T-helper 1 cell treated with Interleukin-12 subunit alpha and Interleukin-12 subunit beta and Interleukin-4 antibody, amounts not matched to agents 30 ng/mL and 1 ng/mL, for 36 hours (primary cell): ENCODE data around the gene GDPD3. TPM values are rescaled to one million over a fixed set of nuclear protein-coding genes. Genes with fewer than 3 reads are reported as not detected.

Experiments
- intact Hi-C: fragments of 100-400 bp; cut with micrococcal nuclease; formaldehyde crosslinking; loops from one replicate; pipeline ENCODE4 v1.15.1; 2024
- total RNA-seq: library from RNA; stranded (reverse); gene quantifications from 2 replicates; pipeline ENCODE4 v1.2.3, GENCODE V29; 2022

GDPD3 gene
- total RNA-seq, 1 donor from 2014 or later: 11.2 TPM

DNA sequence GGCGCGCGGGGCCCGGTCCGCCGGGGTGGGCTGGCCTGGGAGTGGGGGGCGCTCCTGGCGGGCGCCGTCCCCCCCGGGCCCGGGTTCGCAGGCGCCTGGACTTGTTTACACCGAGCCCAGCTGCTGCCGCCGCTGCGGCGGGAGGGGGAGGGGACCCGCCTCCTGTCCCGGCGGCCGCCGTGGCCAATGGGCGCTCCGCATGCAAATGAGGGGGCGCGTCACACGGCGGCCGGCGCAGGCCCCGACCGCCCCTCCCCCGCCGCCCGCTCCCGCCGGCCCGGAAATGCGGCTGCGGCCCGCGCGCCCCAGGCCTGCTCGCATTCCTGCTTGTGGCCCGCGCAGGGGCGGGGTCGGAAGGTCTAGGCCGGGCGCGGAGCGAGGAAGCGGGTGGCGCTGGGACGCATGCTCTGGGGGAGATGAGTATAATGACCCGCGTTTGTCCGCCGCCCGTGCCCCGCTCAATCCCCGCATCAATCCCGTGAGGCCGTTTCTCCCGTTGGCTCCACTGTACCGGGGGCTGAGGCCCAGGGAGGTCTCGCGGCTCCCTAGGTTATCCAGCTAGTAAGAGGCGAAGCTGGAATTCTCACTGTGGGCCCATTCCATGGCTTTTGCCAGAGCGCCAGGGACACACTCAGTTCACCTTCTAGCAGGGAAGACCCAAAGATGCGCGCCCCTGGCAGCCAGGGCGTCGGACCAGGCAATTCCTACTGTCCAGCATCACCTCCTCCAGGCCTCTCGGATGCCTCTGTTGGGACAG, 17.1 kb downstream of the GDPD3 start, which contains the start of gene YPEL3:
TSS of gene YPEL3 (minus strand) at position 109 of the 757 bp plus-strand sequence. CDS start 731 bp downstream, outside the sequence.
- intact Hi-C loops: loop anchor here (1.0 to 10.0 kb wide), 5 partner anchors 20 to 559 kb away; partner anchors contain the start of genes ALDOA, FBRS, MAPK3 and PRR14

DNA sequence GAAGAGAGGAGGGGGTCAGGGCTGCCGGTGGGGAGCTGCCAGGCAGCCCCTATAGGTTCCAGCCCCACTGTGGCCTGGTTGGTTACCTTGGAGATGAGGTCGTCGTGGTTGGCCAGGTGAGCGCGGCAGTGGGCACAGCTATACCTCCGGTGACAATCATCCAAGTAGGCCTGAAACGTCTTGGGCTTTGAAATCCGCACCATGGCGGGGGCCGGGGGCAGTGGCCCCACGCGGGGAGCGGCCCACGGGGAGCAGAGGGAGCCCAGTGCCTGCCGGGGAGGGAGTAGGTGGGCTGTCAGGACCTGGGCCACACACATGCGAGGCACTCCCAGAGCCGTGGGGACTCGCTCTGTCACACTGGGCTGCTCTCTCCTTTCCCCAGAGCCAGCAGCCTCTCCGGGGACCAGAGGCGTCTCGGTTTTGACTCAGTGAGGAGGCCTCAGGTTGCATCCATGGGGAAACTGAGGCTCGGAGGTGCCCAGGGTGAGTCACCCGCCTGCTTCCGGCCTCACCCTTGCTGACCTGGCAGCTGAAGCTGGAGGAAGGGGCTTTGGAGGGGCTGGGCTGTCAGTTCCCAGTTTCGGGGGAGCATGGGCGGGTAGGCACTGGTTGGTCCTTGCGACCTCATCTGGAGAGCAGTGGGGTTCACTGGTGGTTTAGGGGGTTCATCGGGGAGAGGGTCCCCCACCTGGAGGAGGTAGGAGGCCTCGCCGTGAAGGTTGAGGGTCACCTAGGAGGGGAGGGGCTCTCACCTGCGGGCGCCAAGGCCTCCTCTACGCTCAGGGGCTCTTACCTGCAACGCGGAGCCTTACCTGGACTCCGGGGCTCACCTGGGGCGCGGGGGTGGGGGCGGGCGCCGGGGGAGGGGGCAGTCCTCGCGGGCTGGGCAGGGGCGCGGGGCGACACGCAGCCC, 17.9 kb downstream of the GDPD3 start:
- intact Hi-C loops: loop anchor here (1.0 to 10.0 kb wide), 5 partner anchors 19 to 559 kb away; partner anchors contain the start of genes ALDOA, FBRS, MAPK3 and PRR14

DNA sequence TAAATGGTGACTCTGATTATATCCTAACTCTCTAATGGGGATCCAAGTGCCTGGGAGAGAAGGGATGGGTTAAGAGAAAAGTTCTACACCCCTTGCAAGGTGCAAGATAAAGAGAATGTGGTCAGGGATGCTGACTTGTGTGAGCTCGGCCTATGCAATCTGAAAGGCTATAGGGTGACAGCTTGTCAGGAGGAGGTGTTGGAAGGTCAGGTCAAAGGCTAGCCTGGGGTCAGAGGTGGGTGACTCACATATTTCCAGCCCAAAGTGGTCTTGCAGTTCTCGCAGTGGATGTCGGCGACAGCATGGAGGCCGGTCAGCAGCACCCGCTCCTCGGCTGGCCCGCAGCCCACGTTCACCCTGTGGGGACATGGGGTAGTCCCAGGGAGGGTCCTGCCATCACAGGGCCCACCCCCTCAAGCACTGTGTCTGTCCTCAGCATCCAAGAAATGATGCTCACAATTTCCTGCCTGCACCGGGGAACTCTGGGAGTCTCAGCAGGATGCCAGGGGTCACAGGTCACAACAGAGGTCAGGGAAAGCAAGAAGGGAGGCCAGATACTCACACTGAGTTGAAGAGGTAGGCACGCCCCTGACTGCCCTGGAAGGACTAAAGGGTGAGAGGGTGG, 18.7 kb downstream of the GDPD3 start:
- intact Hi-C loops: loop anchor here (10.0 kb wide), 1 partner anchor 560 kb away; the partner anchor contains the start of genes FBRS and PRR14

DNA sequence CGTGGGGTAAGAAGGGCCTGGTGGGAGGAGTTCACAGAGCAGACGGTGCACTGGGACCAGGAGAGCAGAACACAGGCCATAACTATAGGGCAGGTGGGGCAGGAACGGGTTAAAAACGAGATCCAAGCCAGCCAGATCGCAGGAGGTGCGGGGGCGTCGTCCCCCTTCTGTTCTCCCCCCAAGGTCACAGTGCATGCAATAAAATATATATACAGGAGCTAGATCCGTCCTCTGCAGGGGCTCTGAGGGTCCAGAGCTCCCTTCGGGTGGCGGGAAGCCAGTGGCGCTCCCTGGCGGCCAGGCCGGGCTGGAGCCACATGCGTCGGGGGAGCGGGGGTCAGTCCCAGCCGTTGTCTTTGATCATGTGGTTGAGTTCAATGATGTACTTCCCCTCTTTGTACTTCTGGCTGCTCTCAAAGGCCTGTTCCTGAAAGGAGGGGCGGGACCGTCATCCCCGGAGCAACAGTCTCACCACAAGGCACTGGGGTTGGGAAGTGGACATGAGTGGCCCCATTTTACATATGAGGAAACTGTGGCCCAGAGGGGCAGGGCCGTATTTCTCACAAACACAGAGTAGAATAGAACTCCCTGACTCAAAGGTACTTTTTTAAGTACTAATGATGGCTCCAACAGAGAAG, 20.8 kb downstream of the GDPD3 start:
- intact Hi-C loops: loop anchor here (1.0 to 10.0 kb wide), 6 partner anchors 16 to 562 kb away; partner anchors contain the start of genes ALDOA, CORO1A, FBRS and KCTD13

DNA sequence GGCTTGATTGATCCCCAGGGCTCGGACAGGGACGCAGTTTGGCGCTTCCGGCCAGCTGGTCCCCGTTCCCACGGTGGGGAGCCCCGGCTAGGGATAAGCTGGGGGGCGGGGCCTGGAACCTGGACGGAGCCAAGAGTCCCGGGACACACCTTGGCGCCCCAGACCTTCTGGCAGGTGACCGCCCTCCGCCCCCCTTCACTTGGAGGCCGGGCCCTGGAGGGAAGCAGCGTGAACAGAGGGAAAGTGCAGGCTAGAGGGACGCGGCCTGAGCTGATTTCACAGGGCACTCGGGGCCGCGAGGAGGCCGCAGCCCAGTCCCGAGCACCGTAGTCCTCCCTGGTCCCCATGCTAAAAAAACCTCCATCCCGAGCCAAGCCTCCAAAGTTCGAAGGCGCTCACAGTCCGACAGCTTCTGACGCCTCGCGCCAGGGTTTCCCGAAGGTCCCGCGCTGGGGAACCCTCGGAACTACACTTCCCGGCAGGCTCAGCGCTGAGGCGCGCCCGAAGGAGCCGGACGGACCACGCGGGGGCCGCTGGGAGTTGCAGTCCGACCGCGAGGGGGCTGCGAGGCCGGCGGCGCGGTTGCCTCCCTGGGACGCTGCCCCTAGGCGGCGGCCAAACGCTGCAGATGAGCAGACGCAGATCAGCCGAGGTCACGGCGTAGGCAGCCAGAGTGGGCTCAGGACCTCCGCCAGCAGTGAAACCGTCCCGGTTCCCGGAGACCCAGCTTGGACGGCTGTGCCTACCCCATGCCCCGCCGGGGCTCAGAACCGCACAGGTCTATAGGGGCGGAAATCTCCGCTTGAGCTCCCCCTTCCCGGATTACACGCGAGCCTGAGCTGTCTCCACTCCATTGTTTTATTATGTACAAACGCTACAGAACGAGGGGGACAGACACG, 21.6 kb downstream of the GDPD3 start, which contains the start of gene TBX6:
TSS of gene TBX6 (minus strand) at position 451 of the 899 bp plus-strand sequence. CDS start 731 bp downstream, outside the sequence.
- intact Hi-C loops: loop anchor here (1.0 to 10.0 kb wide), 7 partner anchors 15 to 563 kb away; partner anchors contain the start of genes ALDOA, CORO1A, FBRS and KCTD13

DNA sequence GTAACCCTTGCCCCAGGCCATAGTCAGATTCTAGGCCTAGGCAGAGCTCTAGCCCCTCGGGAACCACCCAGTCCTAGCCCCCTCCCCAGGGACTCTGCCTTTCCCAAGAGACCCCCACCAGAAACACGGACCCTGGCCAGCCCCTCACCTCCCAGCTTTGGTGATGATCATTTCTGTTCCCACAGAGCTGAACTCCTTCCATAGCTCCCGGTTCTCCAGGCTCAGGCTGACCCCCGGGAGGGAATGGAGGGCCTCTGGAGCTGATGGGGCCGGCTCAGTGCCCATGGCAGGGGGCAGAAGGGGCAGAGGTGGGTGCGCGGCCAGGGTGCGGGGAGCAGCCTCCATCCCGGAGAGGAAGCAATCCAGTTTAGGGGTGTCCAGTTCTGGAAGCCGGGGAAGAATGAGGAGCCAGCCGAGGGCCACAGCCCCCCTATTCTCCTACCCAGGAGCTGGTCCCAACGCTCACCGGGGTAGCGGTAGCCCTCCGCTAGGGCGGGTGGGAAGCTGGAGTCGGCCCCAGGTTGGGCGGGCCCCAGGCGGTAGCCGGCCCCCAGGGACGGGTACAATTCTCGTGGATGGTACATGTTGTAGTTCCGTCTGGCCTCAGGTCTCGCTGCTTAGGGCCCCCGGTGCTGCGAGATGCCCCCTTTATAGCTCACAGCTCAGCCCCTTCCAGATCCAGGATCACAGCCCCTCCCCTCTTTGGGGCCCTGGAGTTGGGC, 22.6 kb downstream of the GDPD3 start:
- intact Hi-C loops: loop anchor here (1.0 to 10.0 kb wide), 3 partner anchors 281 to 564 kb away; partner anchors contain the start of genes FBRS and PRR14

DNA sequence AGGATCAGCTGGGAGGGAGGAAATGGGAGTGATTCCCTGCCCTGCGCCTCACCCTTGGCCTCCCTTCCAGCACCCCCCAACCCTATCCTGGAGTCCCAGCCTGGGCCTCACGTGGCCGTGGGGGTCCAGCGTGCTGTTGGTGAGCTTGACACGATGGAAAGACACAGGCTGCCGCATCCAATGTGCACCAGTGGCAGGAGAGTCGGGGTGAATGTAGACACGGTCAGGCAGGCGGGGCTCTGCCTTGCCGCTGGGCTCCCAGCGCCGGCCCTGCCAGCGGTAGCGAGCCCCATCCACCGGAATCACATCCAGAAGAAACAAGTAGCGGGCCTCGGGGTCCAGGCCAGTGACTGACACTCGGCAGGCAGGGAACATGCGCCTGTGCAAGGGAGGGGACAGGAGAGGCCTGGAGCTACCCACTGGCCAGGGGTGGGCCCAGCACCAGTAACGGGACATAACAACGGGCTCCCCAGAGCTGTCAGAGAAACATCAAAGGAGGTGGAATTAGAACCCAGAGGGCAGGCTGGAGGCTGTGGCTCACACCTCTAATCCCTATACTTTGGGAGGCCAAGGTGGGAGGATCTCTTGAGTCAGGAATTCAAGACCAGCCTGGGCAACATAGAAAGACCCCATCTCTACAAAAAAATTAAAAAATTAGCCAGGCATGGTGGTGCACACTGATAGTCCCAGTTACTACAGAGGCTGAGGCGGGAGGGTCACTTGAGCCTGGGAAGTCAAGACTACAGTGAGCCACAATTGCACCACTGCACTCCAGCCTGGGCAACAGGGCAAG, 24.3 kb downstream of the GDPD3 start:
- intact Hi-C loops: no loop called here

DNA sequence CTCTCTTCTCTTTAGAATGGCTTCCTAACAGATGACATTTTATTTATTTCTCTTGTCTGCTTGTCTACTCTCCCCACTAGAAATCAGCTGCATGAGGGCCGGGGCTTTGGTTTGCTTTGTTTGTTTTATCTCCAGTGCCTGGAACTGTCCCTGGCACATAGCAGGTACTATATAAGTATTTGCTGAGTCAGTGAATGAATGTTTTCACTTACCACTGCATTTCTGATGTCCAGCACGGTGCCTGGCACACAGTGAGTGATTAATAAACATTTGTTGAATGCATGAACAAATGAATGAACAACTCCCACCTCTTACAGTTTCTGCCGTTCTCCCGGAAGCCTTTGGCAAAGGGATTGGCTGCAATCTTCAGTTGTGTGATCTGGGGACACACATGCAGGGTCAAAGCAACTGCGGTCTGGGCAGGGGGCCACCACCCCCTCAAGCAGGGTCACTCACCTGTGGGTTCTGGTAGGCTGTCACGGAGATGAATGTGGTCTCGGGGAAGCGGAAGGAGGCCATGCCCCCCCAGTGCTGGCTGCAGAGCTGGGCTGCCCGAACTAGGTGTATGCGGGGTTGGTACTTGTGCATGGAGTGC, 25.0 kb downstream of the GDPD3 start:
- intact Hi-C loops: no loop called here

DNA sequence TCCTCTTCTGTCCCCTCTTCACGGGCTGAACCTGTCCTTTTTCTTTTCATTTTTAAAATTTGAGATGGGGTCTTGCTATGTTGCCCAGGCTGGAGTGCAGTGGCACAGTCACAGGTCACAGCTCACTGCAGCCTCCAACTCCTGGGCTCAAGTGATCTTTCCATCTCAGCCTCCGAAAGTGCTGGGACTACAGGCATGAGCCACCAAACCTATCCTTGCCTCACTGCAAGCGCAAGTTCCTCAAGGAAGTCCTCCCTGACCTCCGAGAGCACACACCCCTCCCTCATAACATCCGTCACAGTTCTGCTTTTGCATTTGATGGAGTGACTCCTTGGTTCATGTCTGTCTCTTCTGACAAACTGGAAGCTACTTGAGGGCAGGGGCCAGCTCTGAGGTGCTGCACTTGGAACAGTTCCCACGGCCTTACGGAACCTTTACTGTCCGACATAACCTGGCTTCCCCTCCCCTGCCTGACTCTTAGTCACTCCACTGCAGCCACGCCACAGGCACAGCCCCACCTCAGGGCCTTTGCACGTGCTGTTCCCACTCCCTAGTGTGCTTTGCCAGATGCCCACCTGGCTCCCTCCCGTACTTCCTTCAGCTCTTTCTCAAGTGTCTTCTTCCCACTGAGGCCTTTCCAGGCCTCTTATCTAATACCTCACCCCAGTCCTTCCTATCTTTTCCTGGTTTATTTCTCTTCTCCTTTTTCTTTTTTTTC, 26.0 kb downstream of the GDPD3 start:
- intact Hi-C loops: no loop called here

DNA sequence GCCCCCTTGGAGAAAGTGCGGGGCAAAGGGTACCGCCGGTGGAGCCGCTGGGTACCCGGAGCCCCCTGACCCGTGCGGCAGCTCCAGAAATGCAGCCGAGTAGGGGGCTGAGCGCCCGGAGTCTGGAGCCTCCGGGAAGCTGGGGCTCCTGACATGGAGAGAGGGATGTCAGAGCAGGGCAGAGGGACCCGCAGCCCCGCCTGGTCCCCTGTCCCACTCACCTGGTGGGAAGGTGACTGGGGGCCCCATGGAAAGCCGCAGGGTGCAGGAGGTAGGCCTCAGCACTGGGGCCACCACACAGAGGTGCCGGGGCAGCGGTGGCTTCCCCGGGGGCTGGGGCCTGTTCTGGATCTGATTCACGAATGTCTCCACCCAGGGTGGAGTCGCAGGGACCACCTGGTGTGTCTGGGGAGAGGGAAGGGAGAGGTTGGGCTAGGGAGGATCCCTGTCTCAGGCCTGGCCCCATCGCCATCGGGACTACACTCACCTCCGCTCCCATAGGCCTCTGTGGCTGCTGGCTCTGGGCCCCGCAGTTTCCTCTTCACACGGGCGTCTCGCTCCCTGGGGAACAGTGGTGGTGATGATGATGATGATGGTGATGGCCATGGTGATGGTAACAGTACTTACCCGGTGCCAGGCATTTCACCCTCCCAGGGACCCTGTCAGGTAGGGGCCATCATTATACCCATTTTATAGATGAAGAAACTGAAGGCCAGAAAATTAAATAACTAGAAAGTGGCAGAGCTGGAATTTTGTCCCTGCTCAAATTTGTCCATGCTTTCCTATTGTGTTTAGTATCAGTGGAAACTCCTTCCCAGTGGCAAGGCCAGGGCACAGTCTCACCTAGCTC, 26.8 kb downstream of the GDPD3 start:
- intact Hi-C loops: no loop called here

DNA sequence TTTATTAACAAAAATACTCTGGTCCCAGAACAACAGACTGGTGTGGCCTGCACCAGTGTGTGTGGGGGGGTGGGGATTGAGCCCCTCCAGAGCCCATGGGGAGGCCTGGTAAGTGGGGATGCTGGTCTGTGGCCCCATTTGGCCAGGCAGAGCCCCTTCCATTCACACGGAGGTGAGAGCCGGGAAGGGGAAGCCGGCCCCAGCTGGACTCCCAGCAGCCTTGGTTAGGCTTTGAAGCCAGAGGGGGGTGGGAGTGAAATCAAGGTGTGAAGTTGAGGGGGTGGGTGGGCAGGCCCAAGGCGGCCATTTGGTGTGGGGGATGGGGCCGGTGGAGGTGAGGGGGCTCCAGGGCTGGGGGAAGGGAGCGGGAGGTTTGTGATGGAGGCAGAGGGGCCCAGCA, 27.5 kb downstream of the GDPD3 start:
- intact Hi-C loops: no loop called here

DNA sequence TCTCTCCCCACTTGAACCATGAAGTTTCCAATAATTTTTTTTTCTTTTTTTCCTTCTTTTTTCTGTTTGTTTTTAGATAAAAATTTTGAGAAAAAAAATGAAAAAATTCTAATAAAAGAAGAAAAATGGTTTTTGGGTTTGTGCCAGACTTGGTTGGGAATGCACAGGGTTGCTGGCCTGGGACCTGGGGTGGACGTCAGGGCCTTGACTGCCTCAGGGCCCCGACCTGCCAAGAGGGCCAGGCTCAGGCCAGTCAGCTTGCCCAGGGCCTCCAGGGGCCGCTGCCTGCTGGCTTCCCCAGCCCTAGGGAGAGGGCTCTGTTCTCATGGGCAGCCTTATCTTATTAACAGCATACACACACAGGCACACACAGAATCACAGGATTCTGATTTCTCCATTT, 28.1 kb downstream of the GDPD3 start:
- intact Hi-C loops: no loop called here

DNA sequence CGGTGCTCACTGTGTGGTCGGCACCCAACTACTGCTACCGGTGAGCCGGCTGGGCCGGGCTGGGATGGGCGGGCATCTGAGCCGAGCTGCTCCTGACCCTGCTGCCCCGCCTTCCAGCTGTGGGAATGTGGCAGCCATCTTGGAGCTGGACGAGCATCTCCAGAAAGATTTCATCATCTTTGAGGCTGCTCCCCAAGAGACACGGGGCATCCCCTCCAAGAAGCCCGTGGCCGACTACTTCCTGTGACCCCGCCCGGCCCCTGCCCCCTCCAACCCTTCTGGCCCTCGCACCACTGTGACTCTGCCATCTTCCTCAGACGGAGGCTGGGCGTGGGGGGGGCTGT, 28.5 kb downstream of the GDPD3 start:
- intact Hi-C loops: no loop called here

DNA sequence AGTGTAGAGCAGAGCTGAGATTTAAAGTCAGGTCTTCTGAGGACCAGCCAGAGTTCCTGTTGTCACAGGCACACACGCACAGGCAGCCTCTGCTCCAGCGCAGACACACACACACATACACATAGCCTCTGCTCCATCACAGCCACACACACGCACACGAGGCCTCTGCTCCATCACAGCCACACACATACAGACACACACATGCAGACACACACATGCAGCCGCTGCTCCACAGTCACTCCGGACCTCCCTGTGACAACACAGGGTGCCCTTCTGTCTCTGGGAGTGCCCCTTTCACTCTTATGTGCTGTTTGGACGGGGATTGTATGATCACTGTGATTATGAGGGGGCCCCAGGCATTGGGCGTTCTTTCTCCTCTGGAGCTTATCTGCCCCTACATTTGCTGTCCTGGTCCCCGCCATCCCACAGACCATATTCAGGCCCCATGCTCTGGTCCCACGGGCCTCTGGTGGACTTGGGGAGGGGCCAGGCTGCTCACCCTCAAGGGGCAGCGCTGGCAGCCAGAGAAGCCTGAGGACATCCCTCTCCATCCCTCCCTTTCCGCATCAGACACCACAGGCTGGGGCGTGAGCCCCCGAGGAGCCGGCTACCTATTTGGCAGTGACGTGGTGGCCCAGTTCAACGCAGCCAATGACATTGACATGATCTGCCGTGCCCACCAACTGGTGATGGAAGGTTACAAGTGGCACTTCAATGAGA, 29.1 kb downstream of the GDPD3 start:
- intact Hi-C loops: no loop called here
